ENCODE results near the gene NFKB1. TPM values are rescaled to one million over a fixed set of nuclear protein-coding genes. Genes with fewer than 3 reads are reported as not detected.

Gene NFKB1
- total RNA-seq, 6 experiments from 2014 or later: 21.7 to 31.3 (median 27.5) TPM

DNA sequence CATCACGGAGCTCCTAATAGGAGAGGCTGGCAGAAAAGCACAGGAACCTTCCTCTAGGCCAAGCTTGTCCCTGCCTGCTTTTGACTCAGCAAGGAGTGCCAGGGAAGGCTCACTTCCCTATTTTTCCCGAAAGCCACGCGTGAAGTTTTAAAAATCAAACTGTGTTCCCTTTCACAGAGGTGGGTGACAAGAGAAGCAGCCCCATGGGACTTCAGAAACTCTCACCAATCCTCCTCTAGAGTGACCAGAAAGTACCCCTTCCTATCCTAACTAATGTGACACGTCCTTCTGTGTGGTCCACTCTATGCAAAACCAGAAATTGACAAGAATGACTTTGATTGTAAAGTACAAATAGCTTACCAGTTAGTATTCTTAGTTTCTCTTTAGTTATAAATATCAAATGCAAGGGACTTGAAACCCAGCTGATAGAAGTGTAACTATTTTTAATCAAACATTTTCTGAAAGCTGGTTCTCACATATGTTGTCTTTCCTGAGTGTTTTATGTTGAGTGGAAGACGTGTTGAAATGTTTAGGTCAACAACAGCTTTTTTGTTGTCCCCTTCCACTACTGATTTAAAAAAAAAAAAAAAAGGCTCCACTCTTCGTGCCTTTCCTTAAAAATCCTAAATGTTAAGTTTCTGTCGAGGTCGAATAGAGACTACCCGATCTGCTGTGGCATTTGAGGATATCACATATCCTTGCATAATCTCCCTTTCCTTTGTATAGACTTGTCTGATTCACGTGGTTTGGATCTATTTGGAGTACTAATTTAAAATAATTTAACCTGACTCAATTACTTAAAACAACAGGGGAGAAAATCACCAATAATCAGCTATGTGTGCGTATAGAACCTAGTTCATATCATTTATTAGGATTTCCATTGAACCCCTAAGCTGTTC is 42.1 kb downstream of the NFKB1 start:
- H3K27me3 Mint-ChIP-seq (ENCODE audit: insufficient read depth): no peaks in the 10 kb centered on the region

GRCh38 chr4:102546635-102547034 is 45.5 kb downstream of the NFKB1 start:
- no peak for DNase-seq
- no peaks in the 10 kb centered on the region for H3K9me3 Mint-ChIP-seq
- H3K36me3 Mint-ChIP-seq (ENCODE audit: low read depth): peaks cover 10% of the 10 kb centered on the region
- no peak overlapping the region for H3K27ac Mint-ChIP-seq
- TF ChIP-seq, protein P1, sequence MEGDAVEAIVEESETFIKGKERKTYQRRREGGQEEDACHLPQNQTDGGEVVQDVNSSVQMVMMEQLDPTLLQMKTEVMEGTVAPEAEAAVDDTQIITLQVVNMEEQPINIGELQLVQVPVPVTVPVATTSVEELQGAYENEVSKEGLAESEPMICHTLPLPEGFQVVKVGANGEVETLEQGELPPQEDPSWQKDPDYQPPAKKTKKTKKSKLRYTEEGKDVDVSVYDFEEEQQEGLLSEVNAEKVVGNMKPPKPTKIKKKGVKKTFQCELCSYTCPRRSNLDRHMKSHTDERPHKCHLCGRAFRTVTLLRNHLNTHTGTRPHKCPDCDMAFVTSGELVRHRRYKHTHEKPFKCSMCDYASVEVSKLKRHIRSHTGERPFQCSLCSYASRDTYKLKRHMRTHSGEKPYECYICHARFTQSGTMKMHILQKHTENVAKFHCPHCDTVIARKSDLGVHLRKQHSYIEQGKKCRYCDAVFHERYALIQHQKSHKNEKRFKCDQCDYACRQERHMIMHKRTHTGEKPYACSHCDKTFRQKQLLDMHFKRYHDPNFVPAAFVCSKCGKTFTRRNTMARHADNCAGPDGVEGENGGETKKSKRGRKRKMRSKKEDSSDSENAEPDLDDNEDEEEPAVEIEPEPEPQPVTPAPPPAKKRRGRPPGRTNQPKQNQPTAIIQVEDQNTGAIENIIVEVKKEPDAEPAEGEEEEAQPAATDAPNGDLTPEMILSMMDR (IDR thresholded peaks at IDR 0.05): no peak
- no peak overlapping the region for H3K4me3 Mint-ChIP-seq
- peaks cover 1% of the 10 kb centered on the region for H3K4me1 Mint-ChIP-seq (ENCODE audit: low read depth)
- H3K27me3 Mint-ChIP-seq (ENCODE audit: insufficient read depth): no peaks in the 10 kb centered on the region; the same call in 1 of the 2 replicates

More for the DNA sequence above, 42.1 kb downstream of the NFKB1 start:
- no peaks in the 10 kb centered on the region for H3K4me1 Mint-ChIP-seq (ENCODE audit: low read depth)
- peaks cover 14% of the 10 kb centered on the region for H3K36me3 Mint-ChIP-seq (ENCODE audit: low read depth)
- H3K4me3 Mint-ChIP-seq: no peak overlapping the region
- H3K9me3 Mint-ChIP-seq: no peaks in the 10 kb centered on the region
- TF ChIP-seq, protein P1 (IDR thresholded peaks at IDR 0.05): no peak
- DNase-seq: no peak
- H3K27ac Mint-ChIP-seq: no peak overlapping the region

GRCh38 chr4:102547973-102548372 is 46.8 kb downstream of the NFKB1 start:
- peaks cover 9% of the 10 kb centered on the region for H3K36me3 Mint-ChIP-seq (ENCODE audit: low read depth)

DNA sequence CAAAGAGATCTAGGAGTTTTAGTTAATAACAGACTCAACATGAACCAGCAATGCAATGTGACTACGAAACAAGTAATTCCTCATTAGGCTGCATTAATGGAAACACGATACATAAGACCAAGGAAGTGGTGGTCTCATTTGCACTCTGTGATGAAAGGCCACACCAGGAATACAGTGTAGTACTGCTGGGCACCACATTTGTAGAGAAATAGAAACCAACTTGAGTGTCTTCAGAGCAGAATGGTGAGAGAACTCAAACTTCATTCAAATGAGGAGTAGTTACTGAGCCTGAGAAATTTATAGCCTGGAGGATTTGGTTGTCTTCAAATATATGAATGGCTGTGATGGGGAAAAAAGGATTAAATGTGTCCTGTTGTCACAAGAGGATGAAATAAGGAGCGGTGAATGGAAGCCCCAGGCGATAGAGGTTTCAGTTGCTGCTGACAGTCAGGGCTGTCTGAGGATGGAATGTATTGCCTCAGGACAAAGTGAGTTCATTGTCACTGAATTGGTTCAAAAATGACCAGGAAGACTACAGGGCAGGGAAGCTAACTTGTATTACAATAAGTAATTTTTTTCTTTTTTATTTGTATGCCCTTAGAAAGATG is 50.9 kb downstream of the NFKB1 start:
- H3K27ac Mint-ChIP-seq: peak overlapping the region; percentile 2; the same call in 1 of the 2 replicates
- H3K27me3 Mint-ChIP-seq (ENCODE audit: insufficient read depth): no peaks in the 10 kb centered on the region; the same call in 1 of the 2 replicates
- H3K36me3 Mint-ChIP-seq (ENCODE audit: low read depth): peaks cover 6% of the 10 kb centered on the region
- peaks cover 32% of the 10 kb centered on the region for H3K4me1 Mint-ChIP-seq (ENCODE audit: low read depth)
- no peaks in the 10 kb centered on the region for H3K9me3 Mint-ChIP-seq
- TF ChIP-seq, protein P1 (IDR thresholded peaks at IDR 0.05): no peak
- H3K4me3 Mint-ChIP-seq: no peak overlapping the region
- no peak for DNase-seq

More at GRCh38 chr4:102547973-102548372, 46.8 kb downstream of the NFKB1 start:
- no peaks in the 10 kb centered on the region; the same call in 1 of the 2 replicates for H3K27me3 Mint-ChIP-seq (ENCODE audit: insufficient read depth)
- H3K27ac Mint-ChIP-seq: no peak overlapping the region
- no peak for DNase-seq
- no peak overlapping the region for H3K4me3 Mint-ChIP-seq
- no peaks in the 10 kb centered on the region for H3K9me3 Mint-ChIP-seq
- peaks cover 15% of the 10 kb centered on the region for H3K4me1 Mint-ChIP-seq (ENCODE audit: low read depth)
- TF ChIP-seq, protein P1 (IDR thresholded peaks at IDR 0.05): no peak

DNA sequence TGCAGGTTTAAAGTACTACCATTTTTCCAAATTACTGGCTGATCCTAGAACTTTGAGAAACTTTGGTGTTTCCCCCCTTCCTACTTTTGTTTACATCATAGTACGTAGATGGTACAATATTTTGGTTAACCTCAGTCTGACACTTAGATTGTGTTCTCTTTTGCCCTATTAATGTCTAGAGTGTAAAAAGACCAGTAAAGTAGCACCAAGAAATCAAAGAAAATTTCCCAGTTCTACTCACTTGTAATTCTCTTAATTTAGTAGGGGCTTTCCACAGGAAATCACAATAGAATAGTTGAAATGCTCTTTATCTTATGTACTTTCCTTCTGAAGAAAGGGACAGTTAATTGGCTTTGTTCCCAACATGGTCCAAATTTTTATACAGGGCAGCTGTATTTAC is 51.6 kb downstream of the NFKB1 start:
- Mint-ChIP-seq H3K4me1 (ENCODE audit: low read depth) (peaks cover 32% of the 10 kb centered on the region), H3K27ac (no peak overlapping the region), H3K36me3 (ENCODE audit: low read depth) (peaks cover 6% of the 10 kb centered on the region), H3K4me3 (no peak overlapping the region), H3K9me3 (no peaks in the 10 kb centered on the region), H3K27me3 (ENCODE audit: insufficient read depth) (no peaks in the 10 kb centered on the region; the same call in 1 of the 2 replicates)
- no peak for DNase-seq
- TF ChIP-seq, protein P1 (IDR thresholded peaks at IDR 0.05): no peak

All from HFFc6 (cell line).